ENCODE measurements around the gene UMODL1.

DNA sequence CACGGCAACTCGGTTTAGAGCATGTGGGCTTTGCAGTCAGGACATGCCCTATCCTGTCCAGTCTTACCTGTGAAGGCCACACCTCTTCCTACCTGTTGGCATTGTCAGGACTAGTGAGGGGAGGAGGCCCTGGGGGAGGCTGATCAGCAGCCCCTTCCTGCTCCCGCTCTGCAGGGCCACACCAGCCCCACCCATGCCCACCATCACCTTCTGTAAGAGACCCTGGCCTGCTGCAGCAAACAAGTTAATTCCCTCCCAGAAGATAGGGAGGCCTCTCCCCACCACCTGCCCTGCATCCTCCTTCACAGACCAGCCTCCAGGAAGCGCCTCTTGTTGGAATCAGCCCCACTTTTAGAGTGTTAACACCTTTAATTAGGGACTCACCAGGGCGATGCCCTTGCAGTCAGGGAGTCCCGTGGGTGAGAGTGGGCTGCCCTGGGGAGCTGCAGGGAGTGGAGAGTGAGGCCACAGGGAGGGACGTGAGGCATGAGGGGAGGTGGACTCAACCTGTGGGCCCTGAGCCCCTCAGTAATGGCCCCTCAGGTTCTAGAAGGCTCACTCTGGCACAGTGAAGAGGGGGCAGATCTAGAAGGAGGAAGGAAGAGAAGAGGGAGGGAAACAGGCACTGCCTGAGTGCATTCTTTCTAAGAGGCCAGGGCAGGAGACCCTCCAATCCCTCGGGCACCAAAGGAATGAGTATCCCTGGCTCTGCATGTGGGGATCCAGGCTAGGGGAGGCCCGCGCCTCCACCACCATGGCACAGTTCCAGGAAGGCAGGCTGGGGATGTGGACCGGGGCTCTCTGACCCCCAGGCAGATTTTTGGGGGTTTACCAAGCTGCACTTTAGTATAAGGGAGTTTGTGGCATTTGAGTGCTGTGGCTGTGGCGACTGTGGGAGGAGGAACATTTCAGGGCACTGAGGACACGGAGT lies 8.2 kb downstream of the UMODL1 start:
- TF ChIP-seq, protein P1, sequence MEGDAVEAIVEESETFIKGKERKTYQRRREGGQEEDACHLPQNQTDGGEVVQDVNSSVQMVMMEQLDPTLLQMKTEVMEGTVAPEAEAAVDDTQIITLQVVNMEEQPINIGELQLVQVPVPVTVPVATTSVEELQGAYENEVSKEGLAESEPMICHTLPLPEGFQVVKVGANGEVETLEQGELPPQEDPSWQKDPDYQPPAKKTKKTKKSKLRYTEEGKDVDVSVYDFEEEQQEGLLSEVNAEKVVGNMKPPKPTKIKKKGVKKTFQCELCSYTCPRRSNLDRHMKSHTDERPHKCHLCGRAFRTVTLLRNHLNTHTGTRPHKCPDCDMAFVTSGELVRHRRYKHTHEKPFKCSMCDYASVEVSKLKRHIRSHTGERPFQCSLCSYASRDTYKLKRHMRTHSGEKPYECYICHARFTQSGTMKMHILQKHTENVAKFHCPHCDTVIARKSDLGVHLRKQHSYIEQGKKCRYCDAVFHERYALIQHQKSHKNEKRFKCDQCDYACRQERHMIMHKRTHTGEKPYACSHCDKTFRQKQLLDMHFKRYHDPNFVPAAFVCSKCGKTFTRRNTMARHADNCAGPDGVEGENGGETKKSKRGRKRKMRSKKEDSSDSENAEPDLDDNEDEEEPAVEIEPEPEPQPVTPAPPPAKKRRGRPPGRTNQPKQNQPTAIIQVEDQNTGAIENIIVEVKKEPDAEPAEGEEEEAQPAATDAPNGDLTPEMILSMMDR (IDR thresholded peaks at IDR 0.05) = no peak
- no peak for TF ChIP-seq EZH2 (IDR thresholded peaks at IDR 0.05)
- no peak for TF ChIP-seq EZH2phosphoT487 (IDR thresholded peaks at IDR 0.05)
